Measurements from ENCODE around the gene TCF4. TPM values are rescaled to one million over a fixed set of nuclear protein-coding genes. Genes with fewer than 3 reads are reported as not detected.

The TCF4 gene
- total and polyA plus RNA-seq, 7 donors: 3.5 to 149 (median 106) TPM

DNA sequence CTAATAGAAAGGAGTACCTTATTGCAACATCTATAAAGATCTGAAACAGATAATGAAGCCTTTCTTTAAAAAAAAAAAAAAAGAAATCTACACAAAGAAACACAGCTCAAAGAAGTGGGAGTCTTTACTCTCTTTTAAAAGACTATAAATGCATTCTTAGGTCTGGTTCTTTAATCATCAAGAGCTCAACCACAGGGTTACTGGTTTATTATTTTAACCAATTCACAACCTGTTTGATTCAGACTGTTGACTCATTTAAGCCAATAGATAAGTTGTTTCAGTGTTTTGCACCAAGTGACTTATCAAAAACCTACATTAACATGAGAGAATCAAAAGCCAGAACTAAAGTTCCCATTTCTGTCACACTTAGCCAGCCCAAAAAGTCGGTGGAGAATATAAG is 93.1 kb downstream of the TCF4 start:
- no peaks in the 10 kb centered on the region for H3K27me3 ChIP-seq
- no peak overlapping the region for H3K27ac ChIP-seq
- H3K4me1 ChIP-seq: peaks cover 0 to 11% (median 6%) of the 10 kb centered on the region in 4 donors
- no peaks in the 10 kb centered on the region for H3K36me3 ChIP-seq
- 67 to 83% methylated on average over 1 of the region's 1 CpG for WGBS, 2 donors
- H3K9me3 ChIP-seq: no peaks in the 10 kb centered on the region
- TF ChIP-seq POLR2A (IDR thresholded peaks at IDR 0.05) (no peak), EP300 (IDR thresholded peaks at IDR 0.05) (no peak), POLR2AphosphoS5 (IDR thresholded peaks at IDR 0.05) (no peak)
- TF ChIP-seq, protein P1, sequence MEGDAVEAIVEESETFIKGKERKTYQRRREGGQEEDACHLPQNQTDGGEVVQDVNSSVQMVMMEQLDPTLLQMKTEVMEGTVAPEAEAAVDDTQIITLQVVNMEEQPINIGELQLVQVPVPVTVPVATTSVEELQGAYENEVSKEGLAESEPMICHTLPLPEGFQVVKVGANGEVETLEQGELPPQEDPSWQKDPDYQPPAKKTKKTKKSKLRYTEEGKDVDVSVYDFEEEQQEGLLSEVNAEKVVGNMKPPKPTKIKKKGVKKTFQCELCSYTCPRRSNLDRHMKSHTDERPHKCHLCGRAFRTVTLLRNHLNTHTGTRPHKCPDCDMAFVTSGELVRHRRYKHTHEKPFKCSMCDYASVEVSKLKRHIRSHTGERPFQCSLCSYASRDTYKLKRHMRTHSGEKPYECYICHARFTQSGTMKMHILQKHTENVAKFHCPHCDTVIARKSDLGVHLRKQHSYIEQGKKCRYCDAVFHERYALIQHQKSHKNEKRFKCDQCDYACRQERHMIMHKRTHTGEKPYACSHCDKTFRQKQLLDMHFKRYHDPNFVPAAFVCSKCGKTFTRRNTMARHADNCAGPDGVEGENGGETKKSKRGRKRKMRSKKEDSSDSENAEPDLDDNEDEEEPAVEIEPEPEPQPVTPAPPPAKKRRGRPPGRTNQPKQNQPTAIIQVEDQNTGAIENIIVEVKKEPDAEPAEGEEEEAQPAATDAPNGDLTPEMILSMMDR (IDR thresholded peaks at IDR 0.05): no peak
- intact Hi-C loops (cut with DNase I): no loop called here
- H3K4me3 ChIP-seq: no peak overlapping the region
- DNase-seq: no peak

DNA sequence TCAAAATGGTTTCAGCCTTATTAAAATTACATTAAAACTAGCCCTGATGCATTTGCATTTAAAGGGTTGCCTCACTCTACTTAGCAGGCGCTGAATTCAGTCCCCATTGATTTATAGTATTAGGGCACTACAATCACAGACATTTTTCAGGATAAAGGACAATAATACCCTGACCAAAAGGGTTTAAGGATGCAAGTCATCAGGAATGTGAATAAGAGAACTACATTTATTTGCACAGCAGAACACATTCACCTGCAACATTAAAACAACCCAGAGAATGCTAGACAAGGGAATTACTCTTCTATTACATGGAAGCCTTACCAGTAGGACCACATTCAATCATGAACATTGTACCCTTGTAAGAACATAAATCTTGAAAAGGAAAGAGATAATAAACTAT is 93.6 kb downstream of the TCF4 start:
- TF ChIP-seq, protein P1 (IDR thresholded peaks at IDR 0.05): no peak
- TF ChIP-seq POLR2A (IDR thresholded peaks at IDR 0.05) (no peak), EP300 (IDR thresholded peaks at IDR 0.05) (no peak), POLR2AphosphoS5 (IDR thresholded peaks at IDR 0.05) (no peak)
- Histone ChIP-seq H3K27me3 (no peaks in the 10 kb centered on the region), H3K27ac (no peak overlapping the region), H3K4me3 (no peak overlapping the region), H3K36me3 (no peaks in the 10 kb centered on the region), H3K9me3 (no peaks in the 10 kb centered on the region), H3K4me1 (peaks cover 0 to 13% (median 6%) of the 10 kb centered on the region in 4 donors)
- 93 to 94% methylated on average over 1 of the region's 1 CpG for WGBS, 2 donors
- no peak for DNase-seq
- intact Hi-C loops (cut with DNase I): no loop called here

DNA sequence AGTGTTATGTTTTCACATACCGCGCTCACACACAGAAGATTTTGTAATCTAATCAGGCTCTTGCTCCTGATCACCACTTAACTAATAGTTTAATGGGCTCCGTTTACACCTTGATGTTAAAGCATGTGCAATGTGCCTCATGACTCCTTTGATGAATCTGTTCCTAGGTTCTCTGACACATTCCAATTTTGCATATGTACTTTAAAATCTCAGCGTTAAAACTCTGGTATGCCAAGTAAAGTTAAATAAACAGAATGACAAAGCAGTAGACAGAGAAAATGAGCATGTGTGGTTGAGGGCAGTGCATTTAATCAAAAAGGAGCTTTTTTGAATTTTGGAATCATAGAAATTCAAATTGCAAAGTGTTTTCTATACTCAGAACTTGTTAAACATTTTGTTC is 96.4 kb downstream of the TCF4 start:
- 78% methylated on average over 4 of the region's 4 CpGs for WGBS, 2 donors
- no peaks in the 10 kb centered on the region for H3K27me3 ChIP-seq
- no peaks in the 10 kb centered on the region for H3K36me3 ChIP-seq

DNA sequence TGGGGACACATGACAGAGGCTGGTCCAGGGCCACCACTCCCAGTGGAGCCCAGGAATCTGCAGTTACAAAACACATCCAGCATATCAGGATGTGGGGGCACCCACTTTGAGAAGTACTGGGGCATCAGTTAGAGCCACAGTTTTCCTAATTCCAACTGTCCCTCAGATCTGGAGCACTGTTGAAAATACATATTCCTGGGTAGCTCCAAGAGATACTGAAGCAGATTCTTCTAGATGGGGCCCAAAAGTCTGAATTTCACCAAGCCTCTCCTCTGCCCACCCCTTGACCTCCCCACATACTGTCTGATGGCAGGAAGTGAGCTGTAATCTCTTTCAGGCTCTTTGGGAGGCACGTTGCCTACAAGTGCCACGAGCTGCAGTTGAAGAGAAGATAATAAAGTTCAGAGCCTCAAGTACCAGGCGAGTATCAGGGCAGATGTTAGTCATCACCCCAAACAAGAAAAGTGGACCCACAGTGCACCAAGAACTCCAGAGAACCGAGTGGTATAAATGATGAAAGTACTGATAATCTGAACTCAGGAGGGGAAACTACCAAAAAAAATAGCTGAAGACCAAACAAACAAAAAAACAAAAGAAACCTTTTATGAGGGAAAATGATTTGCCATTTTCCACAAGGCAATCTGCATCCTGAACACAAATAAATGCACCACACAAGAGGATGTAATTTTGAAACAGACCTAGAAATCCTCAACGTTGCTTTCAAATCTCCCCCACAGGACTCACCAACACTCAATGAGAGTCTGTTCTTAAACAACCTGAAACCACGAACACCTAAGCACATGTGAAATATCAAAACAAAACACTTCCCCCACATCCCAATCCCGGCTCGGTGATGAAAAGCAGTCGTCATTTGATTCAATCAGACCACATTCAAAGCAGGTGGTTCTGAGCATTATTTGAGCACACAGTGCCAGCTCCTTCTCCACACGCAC is 98.7 kb downstream of the TCF4 start:
- H3K4me3 ChIP-seq: no peak overlapping the region
- DNase-seq: no peak
- WGBS, 2 donors: 33 to 38% methylated on average over 10 of the region's 10 CpGs
- no peaks in the 10 kb centered on the region for H3K9me3 ChIP-seq
- no peaks in the 10 kb centered on the region for H3K36me3 ChIP-seq
- TF ChIP-seq POLR2A (IDR thresholded peaks at IDR 0.05): no peak
- no peak for TF ChIP-seq POLR2AphosphoS5 (IDR thresholded peaks at IDR 0.05)
- no peak for TF ChIP-seq EP300 (IDR thresholded peaks at IDR 0.05)
- TF ChIP-seq, protein P1 (IDR thresholded peaks at IDR 0.05): no peak
- intact Hi-C loops (cut with DNase I): no loop called here
- peaks cover 0 to 36% (median 16%) of the 10 kb centered on the region in 4 donors for H3K4me1 ChIP-seq
- no peak overlapping the region for H3K27ac ChIP-seq
- H3K27me3 ChIP-seq: no peaks in the 10 kb centered on the region

More for the DNA sequence above, 96.4 kb downstream of the TCF4 start:
- Histone ChIP-seq H3K4me1 (peaks cover 0 to 27% (median 16%) of the 10 kb centered on the region in 4 donors), H3K9me3 (no peaks in the 10 kb centered on the region), H3K4me3 (no peak overlapping the region), H3K27ac (no peak overlapping the region)
- DNase-seq: no peak
- intact Hi-C loops (cut with DNase I): no loop called here
- TF ChIP-seq POLR2A (IDR thresholded peaks at IDR 0.05) (no peak), EP300 (IDR thresholded peaks at IDR 0.05) (no peak), POLR2AphosphoS5 (IDR thresholded peaks at IDR 0.05) (no peak)
- TF ChIP-seq, protein P1 (IDR thresholded peaks at IDR 0.05): no peak

All from sigmoid colon (tissue), 7 donors.